ENCODE data around the gene MAST3. TPM values are rescaled to one million over a fixed set of nuclear protein-coding genes. Genes with fewer than 3 reads are reported as not detected.
A peak's percentile ranks its signal among the peaks of the same experiment; 100 is the strongest.

MAST3 gene
- total RNA-seq, 1 experiment from 2014 or later = 4.1 TPM

DNA sequence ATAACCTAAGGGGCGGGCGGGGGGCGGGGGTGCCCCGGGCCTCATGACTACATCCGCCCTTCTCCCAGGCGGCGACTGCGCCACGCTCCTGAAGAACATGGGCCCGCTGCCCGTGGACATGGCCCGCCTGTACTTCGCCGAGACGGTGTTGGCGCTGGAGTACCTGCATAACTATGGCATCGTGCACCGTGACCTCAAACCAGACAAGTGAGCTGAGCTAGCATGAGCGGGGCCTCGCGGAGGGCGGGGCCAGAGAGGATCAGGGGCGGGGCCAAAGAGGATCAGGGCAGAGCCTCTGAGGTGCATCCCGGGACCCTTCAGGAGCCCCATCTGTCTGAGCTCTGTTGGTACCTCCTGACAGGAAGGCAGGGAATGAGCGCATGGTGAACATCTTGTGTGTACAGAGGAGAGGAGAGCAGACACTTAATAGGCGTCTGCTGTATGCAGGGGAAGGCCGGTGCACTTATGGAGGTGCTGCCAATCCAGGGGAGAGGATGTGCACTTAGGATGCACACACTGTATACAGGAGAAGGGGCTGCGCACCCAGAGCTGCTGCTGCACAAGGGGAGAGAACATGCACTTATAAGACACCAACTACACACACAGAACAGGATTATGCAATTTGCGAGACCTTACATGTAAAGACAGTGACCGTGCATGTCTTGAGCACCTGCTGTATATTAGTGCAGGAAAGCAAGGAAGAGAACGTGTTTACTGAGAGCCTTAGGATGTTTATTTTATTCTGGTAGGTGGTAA is 34.4 kb downstream of the MAST3 start:
- POLR2A ChIA-PET = no interaction called here
- no peak overlapping the region for H3K27ac Mint-ChIP-seq (ENCODE audit: low read depth, unreplicated experiment)
- no peak for DNase-seq (ENCODE audit: unreplicated experiment)
- BruUV-seq (replicated peaks) = no TSS peak
- CTCF ChIA-PET = interaction anchor here (0.6 to 0.7 kb wide), 2 partner anchors 373 to 1610 kb away, joined by 3 read pairs; no protein-coding TSS in a partner anchor
- H3K4me1 Mint-ChIP-seq (ENCODE audit: insufficient read depth, unreplicated experiment) = no peaks in the 10 kb centered on the region
- no peak for TF ChIP-seq CTCF (IDR thresholded peaks at IDR 0.05; ENCODE audit: unreplicated experiment)
- peaks cover 18% of the 10 kb centered on the region for H3K36me3 Mint-ChIP-seq (ENCODE audit: insufficient read depth, unreplicated experiment)
- no peaks in the 10 kb centered on the region for H3K9me3 Mint-ChIP-seq (ENCODE audit: unreplicated experiment)
- H3K27me3 Mint-ChIP-seq (ENCODE audit: insufficient read depth, unreplicated experiment) = no peaks in the 10 kb centered on the region
- no peak overlapping the region for H3K4me3 Mint-ChIP-seq (ENCODE audit: unreplicated experiment)
- intact Hi-C loops (cut with micrococcal nuclease) = no loop called here

GRCh38 chr19:18135712-18136584 is 38.4 kb downstream of the MAST3 start:
- no peaks in the 10 kb centered on the region for H3K4me1 Mint-ChIP-seq (ENCODE audit: insufficient read depth, unreplicated experiment)
- no peaks in the 10 kb centered on the region for H3K9me3 Mint-ChIP-seq (ENCODE audit: unreplicated experiment)
- no peak overlapping the region for H3K27ac Mint-ChIP-seq (ENCODE audit: low read depth, unreplicated experiment)
- H3K27me3 Mint-ChIP-seq (ENCODE audit: insufficient read depth, unreplicated experiment) = no peaks in the 10 kb centered on the region
- intact Hi-C loops (cut with micrococcal nuclease) = no loop called here
- POLR2A ChIA-PET = interaction anchor here (0.6 to 1.0 kb wide), 2 partner anchors 16 to 23 kb away, joined by 3 read pairs; no protein-coding TSS in a partner anchor
- no peak overlapping the region for H3K4me3 Mint-ChIP-seq (ENCODE audit: unreplicated experiment)
- peaks cover 19% of the 10 kb centered on the region for H3K36me3 Mint-ChIP-seq (ENCODE audit: insufficient read depth, unreplicated experiment)
- DNase-seq (ENCODE audit: unreplicated experiment) = peak; percentile 41
- CTCF ChIA-PET = interaction anchor here (0.7 kb wide), 1 partner anchor 70 kb away, joined by 3 read pairs; no protein-coding TSS in a partner anchor
- BruUV-seq (replicated peaks) = no TSS peak
- TF ChIP-seq CTCF (IDR thresholded peaks at IDR 0.05; ENCODE audit: unreplicated experiment) = no peak

DNA sequence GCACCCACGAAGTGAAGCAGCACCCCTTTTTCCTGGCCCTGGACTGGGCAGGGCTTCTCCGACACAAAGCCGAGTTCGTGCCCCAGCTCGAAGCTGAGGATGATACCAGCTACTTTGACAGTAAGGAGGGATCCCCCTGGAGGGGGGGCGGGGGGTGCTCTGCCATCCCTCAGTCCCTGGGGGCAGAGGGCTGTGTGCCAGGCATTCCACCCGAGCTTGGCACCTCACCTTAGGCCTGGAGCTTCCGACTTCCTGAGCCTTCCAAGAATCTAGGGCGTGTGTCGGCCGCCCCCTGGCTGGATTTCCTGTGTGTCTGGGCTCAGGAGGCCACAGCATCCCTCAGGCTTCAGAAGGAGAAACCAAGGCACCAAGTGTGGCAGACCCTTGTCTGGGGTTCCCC is 39.7 kb downstream of the MAST3 start:
- H3K4me3 Mint-ChIP-seq (ENCODE audit: unreplicated experiment) = no peak overlapping the region
- TF ChIP-seq CTCF (IDR thresholded peaks at IDR 0.05; ENCODE audit: unreplicated experiment) = no peak
- BruUV-seq (replicated peaks) = no TSS peak
- peak; percentile 18 for DNase-seq (ENCODE audit: unreplicated experiment)
- ChIA-PET CTCF (interaction anchor here (1.5 kb wide), 2 partner anchors 23 to 26 kb away, joined by 3 to 4 read pairs; no protein-coding TSS in a partner anchor), POLR2A (interaction anchor here (0.7 kb wide), 2 partner anchors 102 to 275 kb away, joined by 3 read pairs; no protein-coding TSS in a partner anchor)
- H3K36me3 Mint-ChIP-seq (ENCODE audit: insufficient read depth, unreplicated experiment) = peaks cover 29% of the 10 kb centered on the region
- no peaks in the 10 kb centered on the region for H3K27me3 Mint-ChIP-seq (ENCODE audit: insufficient read depth, unreplicated experiment)
- intact Hi-C loops (cut with micrococcal nuclease) = no loop called here
- H3K9me3 Mint-ChIP-seq (ENCODE audit: unreplicated experiment) = no peaks in the 10 kb centered on the region
- H3K4me1 Mint-ChIP-seq (ENCODE audit: insufficient read depth, unreplicated experiment) = no peaks in the 10 kb centered on the region
- no peak overlapping the region for H3K27ac Mint-ChIP-seq (ENCODE audit: low read depth, unreplicated experiment)

All from MCF 10A (cell line).